NCI-H524 (cell line): Measurements from ENCODE around the gene SIPA1L3.
"Not testable (repeated sequence)": the region's sequence is repeated elsewhere in the genome, so short reads cannot be mapped to it uniquely, and the experiment has no call there.

ENCODE experiments used
- DNase-seq, 2 experiments: peaks; one replicate each; lab custom pipeline; 2025; lab: John Stamatoyannopoulos, UW

Gene SIPA1L3

GRCh38 chr19:38068826-38069225 lies 161.8 kb downstream of the SIPA1L3 start:
- DNase-seq: peak; percentile 100

GRCh38 chr19:38070573-38070972 lies 163.6 kb downstream of the SIPA1L3 start:
- DNase-seq: peak; percentile 39 to 64

- DNase-seq: not testable (repeated sequence)
Measured at GRCh38 chr19:38071054-38071453, 164.0 kb downstream of the SIPA1L3 start.

GRCh38 chr19:38071647-38072046 lies 164.6 kb downstream of the SIPA1L3 start:
- no peak for DNase-seq

- no peak for DNase-seq
Measured at GRCh38 chr19:38072776-38073750, 166.1 kb downstream of the SIPA1L3 start.

- peak; percentile 100 for DNase-seq
Measured at GRCh38 chr19:38073841-38074685, 167.1 kb downstream of the SIPA1L3 start.

- DNase-seq: no peak
Measured at GRCh38 chr19:38076337-38076736, 169.3 kb downstream of the SIPA1L3 start.

- DNase-seq: peak in 1 of 2 experiments; percentile 91
Measured at GRCh38 chr19:38078302-38078930, 171.4 kb downstream of the SIPA1L3 start.

GRCh38 chr19:38079926-38080380 lies 172.9 kb downstream of the SIPA1L3 start:
- no peak for DNase-seq

GRCh38 chr19:38081547-38082255 lies 174.7 kb downstream of the SIPA1L3 start:
- no peak for DNase-seq

- DNase-seq: no peak
Measured at GRCh38 chr19:38082256-38083118, 175.5 kb downstream of the SIPA1L3 start.

GRCh38 chr19:38084196-38084595 lies 177.2 kb downstream of the SIPA1L3 start:
- no peak for DNase-seq

- DNase-seq: no peak
Measured at GRCh38 chr19:38089440-38089839, 182.4 kb downstream of the SIPA1L3 start.

- no peak for DNase-seq
Measured at GRCh38 chr19:38093154-38093553, 186.1 kb downstream of the SIPA1L3 start.

GRCh38 chr19:38093587-38093986 lies 186.6 kb downstream of the SIPA1L3 start:
- DNase-seq: peak; percentile 52 to 78

- DNase-seq: peak; percentile 66 to 84
Measured at GRCh38 chr19:38095411-38096308, 188.7 kb downstream of the SIPA1L3 start.

- no peak for DNase-seq
Measured at GRCh38 chr19:38099966-38100365, 193.0 kb downstream of the SIPA1L3 start.

GRCh38 chr19:38100589-38100988 lies 193.6 kb downstream of the SIPA1L3 start:
- DNase-seq: no peak

GRCh38 chr19:38101723-38102122 lies 194.7 kb downstream of the SIPA1L3 start:
- no peak for DNase-seq
